Pancreas (tissue), 10 donors: ENCODE results near the gene ZBTB7A. TPM values are rescaled to one million over a fixed set of nuclear protein-coding genes. Genes with fewer than 3 reads are reported as not detected.
"Not testable (repeated sequence)": the region's sequence is repeated elsewhere in the genome, so short reads cannot be mapped to it uniquely, and the experiment has no call there.

ENCODE experiments used
- ATAC-seq, 4 donors: fragments of 200-7000 bp; cut with Tn5 transposase; one replicate each; pipeline versions ENCODE4 v1.8.0 to v1.9.1; 2020; ENCODE audit warnings: mild to moderate bottlenecking in 4 of 4, moderate library complexity in 4 of 4
- DNase-seq, 6 donors: peaks; one replicate each; pipeline ENCODE4 v3.0.0-alpha.2; 2020
- FAIRE-seq: peaks from 2 replicates; lab custom pipeline; 2012; peaks lifted over from hg19 to GRCh38; lab: Jason Lieb, UNC
- H3K27ac ChIP-seq, 4 donors: fragments of 200-600 bp; sonication (generic); 1 replicate in 3 of 4; 2 replicates in 1 of 4; pipeline versions ENCODE4 v1.5.0 to v1.8.0; 2020
- H3K27me3 ChIP-seq, 4 donors: fragments of 200-600 bp; one replicate each; pipeline ENCODE4 v1.8.0; 2021
- H3K36me3 ChIP-seq, 3 donors: fragments of 200-600 bp; sonication (generic) in 1 of 3; one replicate each; pipeline versions ENCODE4 v1.5.0 to v1.8.0; 2020 to 2021
- H3K4me1 ChIP-seq, 3 donors: fragments of 200-600 bp; one replicate each; pipeline ENCODE4 v1.8.0; 2021
- H3K4me3 ChIP-seq, 4 donors: fragments of 200-600 bp; sonication (generic) in 2 of 4; one replicate each; pipeline versions ENCODE4 v1.5.0 to v1.8.0; 2020 to 2021
- H3K9me3 ChIP-seq, 4 donors: fragments of 200-600 bp; one replicate each; pipeline ENCODE4 v1.8.0; 2021
- CTCF ChIP-seq, 4 donors: fragments of 200-600 bp; sonication (generic) in 3 of 4; IDR thresholded peaks; one replicate each; pipeline versions ENCODE4 v1.5.0 to v1.8.0; 2021; ENCODE audit warnings: antibody characterized with exemption in 4 of 4
- WGBS, 2 donors: extraction: QIAGEN DNeasy Blood & Tissue Kit; methylation state at CpG; one replicate each; pipeline ENCODE4 v1.1.7; 2013; 5-methylcytosine and 5-hydroxymethylcytosine counted together
- intact Hi-C, 3 donors: fragments of 100-400 bp; cut with DNase I; formaldehyde crosslinking; loops; one replicate each; pipeline versions ENCODE4 v1.11.1 to v1.14.2; 2022
- polyA plus RNA-seq, 2 donors: library from polyadenylated mRNA; stranded (reverse); fragments of 200-250 nt; gene quantifications; one replicate each; pipeline ENCODE4 v1.2.3, GENCODE V29; 2013
- total RNA-seq, 6 donors: library from RNA; stranded (reverse); fragmentation: NEBNext Ultra II Directional in 4 of 6; extraction: Animal tissue kit (Norgen Biotek cat#: 25700) in 4 of 6; gene quantifications; one replicate each; pipeline versions ENCODE4 v1.2.1 to v1.2.4, GENCODE V29; 2021 to 2023
- donor health status: healthy with polysubstance abuse.
- donor health status: DM: no; HTN: no; CAD: no; lungs with moderate emphysema.
- donor health status: DM: no; HTN: no; CAD: no.
- donor health status: control.
- donor health status: control.
- donor health status: Bipolar disorder and iron deficiency.
- donor health status: DM: yes; HTN: yes; CAD: no.
- donor health status: DM: no; HTN: no; CAD: no.
- donor health status: DM: no; HTN: no; CAD: no.
- donor health status: DM: yes; HTN: yes; CAD: no.

Gene ZBTB7A
- total and polyA plus RNA-seq, 8 donors, result 6.1 to 25.0 (median 13.2) TPM

- Histone ChIP-seq H3K36me3 (peaks cover 0 to 9% (median 2%) of the 10 kb centered on the region in 3 donors), H3K9me3 (no peaks in the 10 kb centered on the region), H3K27me3 (no peaks in the 10 kb centered on the region), H3K4me3 (peak overlapping the region in 1 of 4 donors; percentile 94), H3K27ac (peak overlapping the region in 2 of 4 donors; percentile 75 to 84), H3K4me1 (peaks cover 22 to 63% (median 58%) of the 10 kb centered on the region in 3 donors)
- ATAC-seq (no peak), DNase-seq (peak in 2 of 6 donors; percentile 32 to 59), FAIRE-seq (no peak)
- WGBS, 2 donors, result 57 to 68% methylated on average over 14 of the region's 14 CpGs
- intact Hi-C loops, result no loop called here
- no peak for TF ChIP-seq CTCF (IDR thresholded peaks at IDR 0.05)
These were observed 55.9 kb downstream of the ZBTB7A start for GRCh38 chr19:4010808-4011110.

GRCh38 chr19:4009990-4010807 lies 56.5 kb downstream of the ZBTB7A start:
- peak overlapping the region in 2 of 4 donors; percentile 75 to 84 for H3K27ac ChIP-seq
- H3K27me3 ChIP-seq, result no peaks in the 10 kb centered on the region
- intact Hi-C loops, result no loop called here
- peak overlapping the region in 3 of 4 donors; percentile 1 to 94 (median 26) for H3K4me3 ChIP-seq
- ATAC-seq, result peak in 3 of 4 donors; percentile 0 to 15 (median 6)
- TF ChIP-seq CTCF (IDR thresholded peaks at IDR 0.05), result no peak
- WGBS, 2 donors, result 39 to 45% methylated on average over 24 of the region's 24 CpGs
- peaks cover 17 to 57% (median 53%) of the 10 kb centered on the region in 3 donors for H3K4me1 ChIP-seq
- DNase-seq, result peak; percentile 55 to 76 (median 64)
- H3K9me3 ChIP-seq, result no peaks in the 10 kb centered on the region
- no peak for FAIRE-seq
- H3K36me3 ChIP-seq, result peaks cover 0 to 9% (median 2%) of the 10 kb centered on the region in 3 donors

GRCh38 chr19:4007836-4008539 lies 58.7 kb downstream of the ZBTB7A start:
- intact Hi-C loops, result no loop called here
- no peaks in the 10 kb centered on the region for H3K27me3 ChIP-seq
- H3K9me3 ChIP-seq, result no peaks in the 10 kb centered on the region
- WGBS, 2 donors, result 1% methylated on average over 36 to 55 of the region's 55 CpGs
- TF ChIP-seq CTCF (IDR thresholded peaks at IDR 0.05), result no peak
- FAIRE-seq (no peak), ATAC-seq (peak in 1 of 4 donors; percentile 0), DNase-seq (peak in 3 of 6 donors; percentile 51 to 83 (median 66))
- peak overlapping the region; percentile 90 to 97 (median 94) for H3K4me3 ChIP-seq
- H3K36me3 ChIP-seq, result no peaks in the 10 kb centered on the region
- H3K27ac ChIP-seq, result peak overlapping the region; percentile 48 to 84 (median 74)
- H3K4me1 ChIP-seq, result peaks cover 15 to 35% (median 34%) of the 10 kb centered on the region in 3 donors

GRCh38 chr19:4007021-4007835 lies 59.5 kb downstream of the ZBTB7A start, which contains the start of gene PIAS4:
Gene PIAS4, plus strand, starts transcription at chr19:4007736. Its CDS starts 25 bp downstream, at chr19:4007761.
- H3K27ac ChIP-seq, result peak within 1 kb of the TSS; percentile 52 to 86 (median 74)
- intact Hi-C loops, result no loop called here

GRCh38 chr19:4005436-4005835 lies 61.3 kb downstream of the ZBTB7A start:
- H3K4me1 ChIP-seq, result peaks cover 4 to 17% (median 15%) of the 10 kb centered on the region in 3 donors
- H3K9me3 ChIP-seq, H3K36me3 ChIP-seq, DNase-seq, H3K27me3 ChIP-seq, FAIRE-seq, H3K4me3 ChIP-seq, ATAC-seq, intact Hi-C loops, H3K27ac ChIP-seq: not testable (repeated sequence)
- WGBS, 2 donors, result 94 to 98% methylated on average over 9 of the region's 9 CpGs

More at GRCh38 chr19:4007021-4007835, 59.5 kb downstream of the ZBTB7A start, which contains the start of gene PIAS4:
- H3K36me3 ChIP-seq, result no peaks in the 10 kb centered on the region
- H3K4me1 ChIP-seq, result peaks cover 9 to 30% (median 27%) of the 10 kb centered on the region in 3 donors
- FAIRE-seq (no peak), ATAC-seq (peak; percentile 84 to 91 (median 90)), DNase-seq (peak; percentile 93 to 99 (median 97))
- no peak for TF ChIP-seq CTCF (IDR thresholded peaks at IDR 0.05)
- H3K27me3 ChIP-seq, result no peaks in the 10 kb centered on the region
- WGBS, 2 donors, result 0 to 1% methylated on average over 58 to 91 of the region's 91 CpGs
- H3K4me3 ChIP-seq, result peak within 1 kb of the TSS; percentile 90 to 97 (median 94)
- H3K9me3 ChIP-seq, result no peaks in the 10 kb centered on the region

- DNase-seq, intact Hi-C loops, H3K36me3 ChIP-seq, H3K4me1 ChIP-seq, FAIRE-seq, H3K4me3 ChIP-seq, ATAC-seq, H3K9me3 ChIP-seq, H3K27me3 ChIP-seq, H3K27ac ChIP-seq: not testable (repeated sequence)
- 82 to 83% methylated on average over 5 of the region's 5 CpGs for WGBS, 2 donors
These were observed 65.9 kb downstream of the ZBTB7A start for GRCh38 chr19:4000798-4001197.
